GM18511 (cell line): Measurements from ENCODE around the gene SORCS1.
"Not testable (repeated sequence)": the region's sequence is repeated elsewhere in the genome, so short reads cannot be mapped to it uniquely, and the experiment has no call there.

ENCODE experiments used
- ATAC-seq: cut with Tn5 transposase; IDR thresholded peaks from one replicate; pipeline ENCODE4 v1.9.1; 2021; ENCODE audit warnings: mild to moderate bottlenecking, moderate library complexity; ENCODE audit not compliant: unreplicated experiment

The SORCS1 gene

DNA sequence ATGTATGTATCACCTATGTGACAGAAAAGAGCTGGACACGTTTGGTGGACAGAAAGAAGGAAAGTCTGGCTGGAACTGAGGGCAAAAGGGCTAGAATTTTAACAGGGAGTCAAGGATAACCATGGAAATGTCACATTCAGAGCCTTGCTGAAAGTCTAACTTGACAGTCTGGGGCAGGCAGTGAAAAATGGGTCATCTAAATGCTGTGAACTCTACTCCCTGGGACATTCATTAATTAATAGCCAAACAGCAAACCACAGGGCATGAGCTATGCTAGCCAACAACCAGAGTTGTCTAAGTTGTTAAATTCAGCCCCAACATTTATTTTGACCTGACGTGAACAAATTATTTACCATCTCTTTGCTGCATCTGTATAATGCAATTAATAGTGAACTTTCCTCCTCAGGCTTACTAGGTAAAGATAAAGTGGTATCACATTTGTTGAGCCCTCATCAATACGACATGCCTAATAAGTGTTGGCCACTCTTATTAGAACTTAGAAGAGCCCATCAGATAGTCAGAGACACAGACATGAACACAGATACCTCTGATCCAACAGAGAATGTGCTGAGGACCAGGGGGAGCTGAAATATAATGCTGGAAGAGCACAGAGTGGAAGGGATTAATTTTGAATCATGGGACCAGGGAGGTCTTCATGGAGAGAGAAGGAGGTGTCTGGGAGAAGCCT, 109.9 kb downstream of the SORCS1 start:
- peak; percentile 59 for ATAC-seq

DNA sequence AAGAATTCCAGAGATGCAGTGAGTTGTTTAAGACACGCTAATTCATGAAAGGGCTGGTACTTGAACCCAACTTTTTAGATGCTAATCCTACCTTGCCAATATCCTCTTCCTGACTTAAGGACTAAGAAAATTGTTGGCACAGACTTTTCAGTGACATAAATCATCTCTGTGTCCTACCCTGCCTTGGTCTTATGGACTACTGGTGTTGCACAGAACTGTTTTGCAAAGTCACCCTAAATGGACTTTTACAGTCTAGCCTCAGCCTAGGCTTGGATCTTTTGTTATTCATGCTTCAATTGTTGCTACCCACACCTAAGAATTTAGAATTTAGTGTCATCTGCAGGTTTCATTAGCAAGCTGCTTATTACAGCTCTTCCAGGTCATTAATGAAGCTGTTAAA, 112.7 kb downstream of the SORCS1 start:
- ATAC-seq = no peak

DNA sequence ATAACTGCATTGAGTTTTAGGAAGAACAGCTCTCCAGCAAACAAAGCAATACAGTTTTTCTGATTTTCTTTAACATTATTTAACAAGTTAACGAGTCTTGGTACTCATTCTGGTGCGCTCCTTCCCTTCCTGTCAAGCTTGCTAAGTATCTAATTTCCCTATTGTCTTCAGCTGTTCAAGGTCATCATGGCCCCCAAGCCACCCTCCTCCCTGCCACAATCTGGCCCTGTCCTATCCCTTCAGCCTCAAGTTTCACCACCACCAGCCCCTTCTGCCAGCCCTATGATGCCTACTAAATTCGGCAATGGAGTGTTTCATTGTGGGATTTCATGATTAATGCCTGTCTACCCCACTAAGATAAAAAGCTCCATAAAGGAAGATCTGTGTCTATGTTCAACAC, 121.0 kb downstream of the SORCS1 start:
- ATAC-seq = no peak

GRCh38 chr10:107037192-107038122, 127.0 kb downstream of the SORCS1 start:
- ATAC-seq = no peak

- no peak for ATAC-seq
Measured at GRCh38 chr10:107033799-107034422, 130.6 kb downstream of the SORCS1 start.

DNA sequence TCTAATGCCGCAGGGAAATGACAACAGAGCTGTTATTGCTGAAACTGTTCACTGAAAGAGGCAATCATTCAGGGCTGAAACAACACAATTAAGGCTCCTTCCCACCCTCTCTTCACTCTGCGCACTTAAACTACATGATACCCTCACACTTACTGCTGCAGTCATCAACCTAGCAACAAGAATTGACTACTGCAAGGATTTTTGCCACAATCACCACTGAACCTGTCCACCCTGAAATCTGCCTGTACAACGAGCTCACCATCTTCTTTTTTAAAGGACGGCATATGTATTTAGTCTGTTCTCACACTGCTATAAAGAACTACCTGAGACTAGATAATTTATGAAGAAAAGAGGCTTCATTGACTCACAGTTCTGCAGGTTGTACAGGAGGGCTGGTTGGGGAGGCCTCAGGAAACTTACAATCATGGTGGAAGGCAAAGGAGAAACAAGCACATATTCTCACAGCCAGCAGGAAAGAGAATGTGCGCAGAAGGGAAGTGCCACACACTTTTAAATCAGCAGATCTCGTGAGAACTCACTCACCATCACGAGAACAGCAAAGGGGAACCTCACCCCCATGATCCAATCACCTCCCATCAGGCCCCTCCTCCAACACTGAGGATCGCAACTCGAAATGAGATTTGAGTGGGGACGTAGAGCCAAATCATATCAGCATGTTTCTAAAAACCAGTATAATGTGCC, 131.7 kb downstream of the SORCS1 start:
- ATAC-seq = no peak

- no peak for ATAC-seq
Measured at GRCh38 chr10:107031931-107032699, 132.4 kb downstream of the SORCS1 start.

GRCh38 chr10:107028236-107028635, 136.3 kb downstream of the SORCS1 start:
- no peak for ATAC-seq

DNA sequence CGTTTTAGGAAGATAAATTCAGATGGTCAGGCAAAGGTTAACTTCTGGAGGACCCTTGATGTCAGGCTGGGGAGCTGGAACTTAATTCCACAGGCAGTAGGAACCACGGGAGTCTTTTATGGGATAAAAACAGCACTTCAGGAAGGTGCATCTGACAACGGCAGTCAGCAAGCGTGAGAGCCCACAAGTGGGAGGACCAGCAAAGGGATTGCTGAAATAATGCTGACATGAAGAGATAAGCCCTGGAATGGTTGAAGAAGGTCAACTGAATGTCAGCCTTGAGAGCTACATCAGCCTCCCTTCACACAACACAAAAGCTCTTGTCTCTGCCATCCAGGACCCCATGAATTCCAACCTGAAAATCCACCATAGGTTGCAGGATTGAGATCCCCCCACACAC, 138.8 kb downstream of the SORCS1 start:
- no peak for ATAC-seq

GRCh38 chr10:107024033-107024432, 140.5 kb downstream of the SORCS1 start:
- ATAC-seq = not testable (repeated sequence)

DNA sequence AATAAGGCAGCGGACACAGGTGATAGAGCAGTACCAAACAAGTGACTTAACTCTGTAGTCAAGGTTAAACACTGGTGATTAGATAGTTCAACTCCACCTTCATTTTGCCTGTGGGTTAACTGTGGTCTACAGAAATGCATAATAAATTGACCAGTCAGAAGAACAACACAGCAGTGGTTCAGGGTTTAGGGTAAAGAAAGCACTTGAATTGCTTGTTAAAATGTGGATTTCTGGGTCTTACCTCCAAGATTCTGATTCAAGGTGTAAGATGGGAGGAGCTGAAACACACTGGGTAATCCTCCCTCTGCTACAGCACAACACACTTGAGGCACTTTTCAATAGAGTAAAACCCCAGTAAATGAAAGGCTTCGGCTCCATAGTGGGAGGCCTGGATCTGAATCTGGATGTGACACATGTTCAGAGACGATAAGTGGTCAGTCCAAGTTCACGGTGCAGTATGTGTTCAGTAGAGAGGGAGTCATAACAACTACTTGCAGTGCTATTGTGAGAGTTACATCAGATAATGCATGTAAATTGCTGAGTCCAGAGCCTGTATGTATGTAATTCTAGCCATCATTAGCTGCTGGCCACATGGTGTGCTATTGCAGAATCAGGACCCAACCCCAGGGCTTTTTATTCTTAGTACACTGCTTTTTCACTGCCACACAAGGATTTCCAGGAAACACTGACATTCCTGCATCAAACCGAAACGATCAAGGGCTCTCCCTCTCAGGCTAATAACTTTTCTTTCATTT, 141.7 kb downstream of the SORCS1 start:
- ATAC-seq = no peak

DNA sequence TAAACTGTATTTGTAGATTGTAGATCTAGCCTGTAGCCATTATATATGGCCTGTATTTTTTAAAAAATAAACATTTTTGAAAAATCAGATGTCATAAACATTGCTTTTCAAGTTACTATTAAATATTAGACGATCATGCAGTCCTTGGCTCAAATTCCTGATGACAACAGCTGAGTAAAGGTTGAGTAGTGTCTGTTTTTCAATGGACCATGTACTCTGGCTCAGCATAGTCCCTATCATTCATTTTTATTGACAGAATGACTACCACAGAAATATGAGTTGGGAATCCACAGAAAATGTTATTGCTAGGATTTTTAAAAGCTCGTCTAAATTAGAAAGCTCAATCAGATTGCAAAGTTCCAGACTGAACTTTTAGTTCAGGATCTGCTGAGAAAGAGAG, 145.4 kb downstream of the SORCS1 start:
- no peak for ATAC-seq

- ATAC-seq = no peak
Measured at GRCh38 chr10:107013258-107014006, 151.1 kb downstream of the SORCS1 start.

- ATAC-seq = no peak
Measured at GRCh38 chr10:107011992-107012391, 152.5 kb downstream of the SORCS1 start.

DNA sequence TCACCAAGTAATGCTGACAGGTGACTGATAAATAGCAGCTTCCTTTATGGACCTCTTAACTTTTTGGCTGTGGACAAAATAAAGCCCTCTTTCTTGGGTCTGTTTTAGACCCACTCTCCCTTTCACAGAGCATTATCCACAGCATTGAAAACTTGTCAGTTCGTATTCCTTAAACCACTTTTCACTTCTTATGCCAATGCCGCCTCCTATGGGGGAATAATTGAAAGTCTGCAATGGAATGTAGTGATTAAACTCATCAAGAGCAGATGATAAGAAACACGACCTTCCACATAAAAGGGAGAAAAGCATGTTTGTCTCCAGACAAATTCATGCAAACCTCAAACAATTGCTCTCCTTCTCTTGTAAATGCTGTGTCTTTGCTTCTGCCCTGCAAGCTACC, 153.4 kb downstream of the SORCS1 start:
- no peak for ATAC-seq

- no peak for ATAC-seq
Measured at GRCh38 chr10:107010531-107010930, 154.0 kb downstream of the SORCS1 start.

- no peak for ATAC-seq
Measured at GRCh38 chr10:107004362-107004761, 160.1 kb downstream of the SORCS1 start.

DNA sequence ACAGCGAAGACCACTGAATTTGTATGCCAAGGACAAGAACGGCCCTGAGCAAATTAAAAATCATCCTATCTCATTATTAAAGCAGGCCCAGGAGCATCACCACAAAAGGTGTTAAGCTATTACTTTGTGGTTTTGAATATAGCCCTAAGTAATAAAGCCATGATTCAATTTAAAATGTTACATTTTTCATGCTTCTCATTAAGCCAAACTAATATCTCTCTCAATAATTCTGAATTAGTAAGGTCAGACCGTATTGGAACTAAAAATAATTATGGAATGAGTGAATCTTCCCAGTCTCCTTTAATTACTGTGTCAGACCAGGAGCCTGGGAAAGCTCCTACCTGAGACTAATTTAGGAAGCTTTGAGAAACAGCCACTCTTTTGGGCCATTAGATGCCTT, 162.4 kb downstream of the SORCS1 start:
- no peak for ATAC-seq

- ATAC-seq = no peak
Measured at GRCh38 chr10:106999118-106999707, 165.3 kb downstream of the SORCS1 start.
